GM21515 (cell line): ENCODE measurements around the gene SHANK3.

Experiments
- ATAC-seq: cut with Tn5 transposase; IDR thresholded peaks from one replicate; pipeline ENCODE4 v1.9.1; 2021; ENCODE audit not compliant: unreplicated experiment

SHANK3 gene

GRCh38 chr22:50711446-50712340, 39.1 kb downstream of the SHANK3 start:
- ATAC-seq: no peak

GRCh38 chr22:50712341-50713007, 39.9 kb downstream of the SHANK3 start:
- ATAC-seq: no peak

GRCh38 chr22:50713008-50713385, 40.4 kb downstream of the SHANK3 start:
- ATAC-seq: no peak

- ATAC-seq: no peak
Measured at GRCh38 chr22:50713571-50714056, 41.0 kb downstream of the SHANK3 start.

- no peak for ATAC-seq
Measured at GRCh38 chr22:50714150-50714549, 41.5 kb downstream of the SHANK3 start.

GRCh38 chr22:50714631-50715179, 42.1 kb downstream of the SHANK3 start:
- ATAC-seq: no peak

- ATAC-seq: no peak
Measured at GRCh38 chr22:50715250-50715649, 42.6 kb downstream of the SHANK3 start.

- no peak for ATAC-seq
Measured at GRCh38 chr22:50715776-50716175, 43.2 kb downstream of the SHANK3 start.

- no peak for ATAC-seq
Measured at GRCh38 chr22:50716290-50717024, 43.8 kb downstream of the SHANK3 start.

GRCh38 chr22:50717709-50718351, 45.2 kb downstream of the SHANK3 start:
- no peak for ATAC-seq

- ATAC-seq: no peak
Measured at GRCh38 chr22:50718352-50718709, 45.7 kb downstream of the SHANK3 start.

- ATAC-seq: no peak
Measured at GRCh38 chr22:50719814-50720300, 47.2 kb downstream of the SHANK3 start.

- ATAC-seq: no peak
Measured at GRCh38 chr22:50720301-50721256, 48.0 kb downstream of the SHANK3 start.

GRCh38 chr22:50721257-50721844, 48.7 kb downstream of the SHANK3 start:
- ATAC-seq: no peak

- no peak for ATAC-seq
Measured at GRCh38 chr22:50722048-50722701, 49.6 kb downstream of the SHANK3 start.
